OCI-LY7 (cell line): ENCODE data around the gene BICD2.

Experiments
- CTCF ChIP-seq: fragments of 200-600 bp; sonication (generic); conservative IDR thresholded peaks from 2 replicates; pipeline ENCODE4 v1.5.1; 2014; ENCODE audit warnings: mild to moderate bottlenecking, antibody characterized with exemption, low read length, moderate library complexity, mixed read lengths
- EZH2phosphoT487 ChIP-seq: fragments of 200-600 bp; sonication (generic); IDR thresholded peaks from 2 replicates; pipeline ENCODE4 v1.6.1; 2018; ENCODE audit warnings: low read depth, borderline replicate concordance, mild to moderate bottlenecking, mixed run types, antibody characterized with exemption, low read length, moderate library complexity, mixed read lengths

- TF ChIP-seq CTCF (no peak), EZH2phosphoT487 (no peak)
These were observed 101.5 kb downstream of the BICD2 start for GRCh38 chr9:92663126-92663525.
